HG02938 (cell line): ENCODE measurements around the gene KCNG2.

Experiments
- ATAC-seq: cut with Tn5 transposase; IDR thresholded peaks from one replicate; pipeline ENCODE4 v1.9.1; 2021; ENCODE audit warnings: mild to moderate bottlenecking, moderate library complexity; ENCODE audit not compliant: unreplicated experiment

KCNG2 gene

DNA sequence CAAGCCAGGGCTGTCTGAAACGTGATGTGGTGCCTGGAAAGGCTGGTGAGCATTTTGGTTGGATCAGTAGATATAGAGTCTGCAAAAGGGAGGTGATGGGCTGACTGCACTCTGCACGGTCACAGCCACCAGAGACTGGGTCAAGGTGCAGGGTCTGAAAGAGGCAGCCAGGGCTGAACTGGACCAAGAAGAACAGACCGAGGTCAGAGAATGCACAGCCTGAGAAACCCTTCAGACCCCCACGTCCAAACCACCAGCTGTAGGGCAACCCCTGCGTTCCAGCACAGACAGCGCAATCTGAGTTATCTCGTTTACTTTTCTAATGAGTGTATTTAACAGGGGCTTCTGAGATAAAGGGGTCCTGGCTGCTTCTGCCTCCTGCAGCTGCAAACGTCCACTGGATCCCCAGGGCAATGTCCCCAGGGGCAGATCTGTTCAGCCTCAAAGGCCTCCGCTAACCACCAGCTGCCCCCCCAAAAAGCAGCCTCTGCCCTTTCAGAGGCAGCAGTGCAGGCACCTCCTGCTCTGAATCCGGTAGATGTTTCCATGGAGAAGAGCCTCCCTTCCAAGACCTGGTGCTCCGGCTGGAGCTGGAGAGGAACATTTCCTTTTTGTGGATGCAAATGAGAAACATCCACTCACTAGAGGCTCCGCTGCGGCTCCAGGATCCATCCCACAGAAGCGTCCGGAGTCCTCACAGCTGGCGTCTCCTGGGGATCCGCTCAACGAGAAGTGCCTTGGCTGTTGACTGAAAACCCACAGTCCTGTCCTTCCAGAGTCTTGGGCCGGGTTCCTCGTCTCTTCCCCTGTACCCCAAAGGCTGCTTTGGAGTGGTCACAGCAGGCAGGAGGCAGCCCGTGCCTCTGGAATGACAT lies 970 bp upstream of the KCNG2 start:
- ATAC-seq, result no peak

DNA sequence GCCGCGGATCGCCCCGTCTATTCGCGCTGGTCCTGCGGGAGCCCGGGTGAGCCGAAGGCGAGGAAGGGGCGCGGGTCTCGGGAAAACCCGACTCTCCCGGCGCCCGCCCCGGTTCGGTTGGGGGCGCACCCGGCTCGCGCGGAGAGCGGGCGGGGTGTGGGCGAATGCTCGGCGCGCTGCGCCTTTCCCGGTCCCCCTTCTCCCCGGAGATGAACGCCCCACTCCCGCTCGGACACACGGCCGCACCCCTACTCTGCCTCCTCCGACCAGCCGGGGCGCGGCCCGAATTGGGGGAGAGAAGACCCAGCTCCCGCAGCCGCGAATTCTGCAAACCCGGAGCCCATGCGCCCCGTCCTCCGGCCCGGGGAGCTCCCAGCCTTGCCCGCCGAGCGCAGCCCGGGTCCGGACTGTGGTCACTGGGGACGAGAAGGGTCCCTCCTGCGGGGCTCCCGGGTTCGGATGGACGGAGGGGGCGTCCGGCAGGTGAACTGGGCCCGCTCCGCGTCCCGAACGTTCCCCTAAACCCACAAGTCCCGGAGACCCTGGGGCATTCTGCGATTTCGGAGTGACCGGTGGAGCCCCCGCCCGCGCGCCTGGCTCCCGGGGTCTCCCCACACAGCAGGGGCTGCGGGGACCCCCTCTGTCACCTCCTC lies 734 bp downstream of the KCNG2 start:
- ATAC-seq, result no peak

DNA sequence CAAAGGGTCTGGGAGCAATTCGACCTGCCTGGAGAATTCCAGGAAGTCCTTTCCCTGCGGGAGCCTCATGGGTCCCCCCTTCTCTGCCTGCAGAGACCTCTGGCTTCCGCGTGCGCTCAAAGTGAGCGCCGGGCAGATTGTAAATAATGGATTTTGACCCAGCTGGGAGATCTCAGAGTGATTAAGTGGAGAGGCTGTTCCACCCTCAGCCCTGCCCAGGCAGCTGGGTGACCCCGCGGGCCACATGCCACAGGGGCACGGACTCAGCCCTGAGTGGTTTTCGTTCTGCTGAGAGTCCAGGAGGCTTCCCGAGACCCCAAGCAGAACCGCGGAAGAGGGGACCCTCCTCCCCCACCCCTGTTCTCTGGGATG lies 1.2 kb downstream of the KCNG2 start:
- no peak for ATAC-seq

DNA sequence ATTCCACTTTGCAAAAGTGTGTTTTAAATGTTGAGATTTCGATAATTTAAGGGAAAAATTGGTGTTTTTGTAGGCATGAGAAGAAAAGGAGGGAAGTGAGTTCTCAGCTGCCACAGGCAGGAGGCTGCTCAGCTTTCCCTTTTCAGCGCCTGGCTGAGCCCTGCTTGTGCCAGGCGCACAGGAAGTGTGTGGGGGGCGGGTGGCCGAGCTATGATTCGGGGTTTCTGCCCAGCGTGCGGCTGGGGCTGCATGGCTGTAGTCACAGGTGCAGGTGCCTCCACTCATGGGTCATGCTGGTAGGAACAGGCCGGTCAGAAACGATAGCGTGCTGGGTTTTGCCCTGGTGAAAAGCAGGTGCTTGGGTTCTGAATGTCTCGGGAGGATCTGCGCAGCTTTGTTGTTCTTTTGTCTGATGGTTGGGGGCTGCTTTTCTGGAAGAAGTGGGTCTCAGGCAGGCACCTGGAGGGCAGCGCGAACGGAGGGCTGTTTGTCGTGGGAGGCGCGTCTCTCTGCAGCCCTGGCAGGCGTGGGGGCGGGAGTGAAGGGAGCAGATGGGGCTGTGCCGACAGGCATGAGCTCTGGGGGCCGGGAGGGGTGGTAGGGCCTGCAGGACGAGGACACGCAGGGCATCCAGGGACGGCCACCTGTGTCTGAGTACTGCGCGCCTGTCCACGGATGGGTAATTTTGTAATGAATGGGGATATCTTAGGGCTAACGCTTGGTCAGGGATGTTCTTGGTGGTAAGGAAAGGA lies 2.1 kb downstream of the KCNG2 start:
- ATAC-seq, result no peak

DNA sequence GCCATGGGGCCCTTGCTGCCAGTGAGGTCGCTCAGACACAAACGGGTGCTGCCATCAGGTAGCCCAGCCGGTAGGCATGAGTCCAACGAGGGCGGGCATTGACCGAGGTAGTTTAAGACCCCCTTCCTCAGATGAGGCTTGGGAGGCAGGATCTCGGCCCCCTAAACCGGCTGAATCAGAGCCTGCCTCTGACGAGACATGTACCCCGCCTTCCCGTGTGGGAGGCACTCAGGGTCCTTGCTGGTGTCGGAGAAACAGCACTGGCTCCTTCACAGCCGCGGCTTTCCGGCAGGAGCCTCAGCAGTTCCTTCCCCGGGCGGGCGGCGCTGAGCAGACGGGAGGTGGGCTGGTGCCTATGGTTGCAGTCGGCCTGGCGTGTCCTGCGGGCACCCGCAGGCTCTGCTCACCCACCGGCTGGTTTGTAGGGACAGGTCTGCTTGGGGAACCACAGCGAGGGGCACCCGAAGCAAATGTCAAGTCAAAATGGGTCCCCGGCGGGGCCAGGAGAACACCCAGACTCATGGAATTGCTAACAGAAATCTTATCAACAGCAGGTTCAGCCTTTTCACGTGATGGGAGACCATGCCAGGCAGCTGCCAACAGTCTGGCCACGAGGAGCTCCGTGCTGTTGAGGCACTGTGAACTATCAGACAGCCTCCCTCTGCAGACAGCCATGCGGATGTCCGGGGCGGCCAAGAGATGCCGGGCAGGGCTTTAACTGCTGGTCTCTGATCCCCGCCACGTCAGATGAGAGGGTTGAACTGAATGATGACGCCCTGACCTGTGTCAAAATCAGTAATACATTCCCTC lies 2.8 kb downstream of the KCNG2 start:
- ATAC-seq, result no peak

DNA sequence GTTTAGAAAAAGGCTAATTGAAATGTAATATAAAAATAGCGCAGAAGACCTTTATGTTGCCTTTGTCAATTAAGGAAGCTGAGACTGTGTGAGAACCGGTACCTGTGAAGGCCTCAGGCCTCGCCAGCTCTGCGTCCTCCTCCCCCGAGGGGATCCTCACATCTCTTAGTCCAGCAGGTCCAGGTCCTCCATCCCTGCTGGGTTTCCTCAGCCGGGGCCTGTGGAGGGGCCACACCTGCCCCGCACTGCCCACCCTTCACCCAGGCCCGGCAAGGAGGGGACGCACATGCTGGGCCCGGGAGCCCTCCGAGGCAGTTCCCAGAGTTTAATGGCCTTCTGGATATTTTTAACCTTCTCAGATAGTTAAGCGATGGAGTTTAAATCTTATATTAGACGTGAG lies 3.5 kb downstream of the KCNG2 start:
- ATAC-seq, result no peak

DNA sequence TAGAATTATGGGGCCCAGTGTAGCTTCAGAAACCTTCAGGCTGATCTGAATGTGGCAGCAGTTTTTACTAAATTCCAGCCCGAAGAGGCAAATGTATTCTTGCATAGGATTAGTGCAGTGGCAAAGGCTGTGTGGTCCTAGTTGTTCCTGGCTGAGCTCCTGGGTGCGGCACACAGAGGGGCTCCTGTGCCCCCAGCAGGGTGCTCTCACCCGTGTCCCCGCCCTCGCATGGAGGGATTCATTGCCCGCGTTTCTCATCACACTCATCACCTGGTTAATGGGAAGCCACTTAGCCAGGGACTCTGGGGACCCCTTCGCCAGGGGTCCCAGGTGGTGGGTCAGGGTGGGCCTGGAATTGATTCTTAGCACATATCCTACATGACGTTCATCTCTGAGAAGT lies 3.9 kb downstream of the KCNG2 start:
- ATAC-seq, result no peak

DNA sequence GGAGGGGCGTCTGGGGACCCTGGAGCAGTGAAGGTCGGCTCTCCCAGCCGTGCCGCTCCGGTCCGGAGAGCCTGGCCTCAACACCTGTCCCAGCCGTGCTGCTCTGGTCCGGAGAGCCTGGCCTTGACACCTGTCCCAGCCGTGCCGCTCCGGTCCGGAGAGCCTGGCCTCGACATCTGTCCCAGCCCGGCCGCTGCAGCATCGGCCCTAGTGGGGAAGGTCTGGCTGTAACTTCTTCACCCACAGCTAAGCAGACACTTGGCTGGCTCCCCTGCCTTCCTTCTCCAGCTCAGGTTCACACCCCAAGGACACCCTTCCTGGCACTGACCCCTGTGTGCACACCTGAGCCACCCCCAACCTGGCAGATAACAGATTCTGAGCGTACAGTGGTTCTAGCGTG lies 4.6 kb downstream of the KCNG2 start:
- ATAC-seq, result no peak

DNA sequence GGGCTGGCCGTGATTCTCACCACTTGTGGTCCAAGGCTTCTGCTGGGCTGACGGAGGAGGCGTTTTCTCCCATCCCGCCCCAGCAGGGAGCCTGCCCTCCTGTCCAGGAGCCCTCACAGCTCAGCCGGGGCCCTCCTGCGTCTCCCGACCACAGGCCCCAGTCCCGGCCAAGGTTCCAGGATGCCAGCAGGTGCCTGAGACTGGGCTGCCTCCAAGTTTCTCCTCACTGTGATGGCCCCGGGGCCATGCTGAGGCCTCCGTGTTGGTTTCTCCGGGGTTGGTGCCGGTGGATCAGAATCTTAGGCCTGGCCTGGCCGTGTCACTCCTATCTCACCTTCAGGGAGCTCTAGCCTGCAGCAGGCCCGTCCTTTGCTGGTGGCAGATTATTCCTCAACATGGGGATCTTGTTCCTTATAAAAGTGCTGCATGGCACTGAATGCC lies 5.9 kb downstream of the KCNG2 start:
- no peak for ATAC-seq

DNA sequence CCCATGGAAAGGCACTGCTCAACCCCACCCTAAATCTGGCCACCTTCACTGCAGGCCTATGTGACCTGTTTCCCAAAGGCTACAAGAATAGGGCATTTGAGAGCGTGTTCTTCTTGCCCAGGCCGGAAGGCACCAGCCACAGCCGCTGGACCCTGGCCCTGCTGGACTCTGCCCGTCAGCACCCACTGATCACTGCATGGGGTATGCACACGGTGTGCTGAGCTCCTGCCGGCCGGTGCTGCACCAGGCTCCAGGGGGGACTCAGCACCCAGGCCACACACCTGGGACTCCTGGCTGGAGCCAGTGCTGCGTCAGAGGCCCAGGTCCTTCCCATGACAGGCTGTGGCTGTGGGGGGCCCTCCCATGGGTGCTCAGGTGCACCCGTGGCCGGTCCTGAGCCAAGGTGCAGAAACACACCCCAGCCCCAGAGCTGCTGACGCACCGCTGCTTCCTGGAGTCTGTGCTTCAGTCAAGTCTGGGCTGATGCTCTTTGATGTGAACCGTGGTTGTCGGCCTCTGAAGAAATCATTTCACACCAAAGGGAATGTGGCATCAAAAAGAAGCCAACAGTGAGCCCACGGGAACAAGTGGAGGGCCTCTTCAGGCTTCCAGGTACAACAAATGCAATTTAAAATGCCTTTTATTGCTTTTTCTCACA lies 6.5 kb downstream of the KCNG2 start:
- no peak for ATAC-seq

DNA sequence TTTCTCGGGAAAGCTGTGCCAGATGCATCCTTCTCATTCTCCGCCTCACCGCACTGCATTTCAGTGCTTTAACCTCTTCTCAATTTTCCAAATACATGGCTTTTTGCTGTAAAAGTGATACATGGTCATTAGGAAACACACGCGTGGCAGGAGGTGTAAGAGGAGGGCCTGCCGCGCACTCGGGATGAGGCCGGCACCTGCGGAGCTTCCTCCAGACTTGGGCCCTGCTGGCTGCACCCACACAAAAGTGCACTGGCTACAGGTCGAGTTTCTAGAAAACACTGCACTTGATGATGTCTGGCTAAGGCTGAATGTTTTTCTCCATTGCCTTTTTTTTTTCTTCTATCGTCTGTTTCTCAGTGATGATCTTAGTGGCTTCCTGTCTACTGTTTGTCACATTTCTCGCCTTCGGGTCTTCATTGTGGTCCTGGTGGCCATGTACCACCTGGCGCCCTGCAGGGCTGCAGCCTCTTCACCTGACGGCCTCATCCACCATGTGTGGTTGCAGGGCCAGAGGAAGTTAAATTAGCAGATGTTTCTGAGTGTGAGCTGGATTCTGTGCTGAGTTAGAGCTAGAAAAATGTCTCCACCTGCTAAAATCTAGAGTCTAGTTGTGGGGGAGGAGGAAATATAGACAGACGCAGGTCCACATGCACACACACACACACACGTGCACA lies 7.6 kb downstream of the KCNG2 start:
- no peak for ATAC-seq

DNA sequence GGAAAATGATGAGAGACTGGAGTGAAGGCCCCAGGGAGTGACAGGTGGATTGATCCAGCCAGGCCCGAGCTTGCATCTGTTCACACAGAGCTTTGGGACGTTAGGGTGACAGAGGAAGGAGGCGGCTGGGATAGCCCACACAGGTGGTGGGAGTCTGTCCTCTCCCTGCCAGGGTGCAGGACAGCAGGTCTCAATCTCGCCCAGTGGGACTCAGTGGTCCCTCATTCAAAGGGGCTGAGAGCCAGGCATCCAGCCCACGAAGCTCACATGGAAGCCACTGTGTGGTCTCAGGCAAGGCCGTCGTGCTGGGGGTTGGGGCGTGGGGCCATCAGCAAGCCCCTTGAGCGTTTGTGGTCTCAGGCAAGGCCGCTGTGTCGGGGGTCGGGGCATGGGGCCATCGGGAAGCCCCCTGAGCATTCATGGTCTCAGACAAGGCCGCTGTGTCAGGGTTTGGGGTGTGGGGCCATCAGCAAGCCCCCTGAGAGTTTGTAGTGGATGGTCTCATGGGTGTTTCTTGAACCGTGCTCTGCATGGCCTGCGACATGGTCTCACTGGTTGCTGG lies 8.3 kb downstream of the KCNG2 start:
- no peak for ATAC-seq

DNA sequence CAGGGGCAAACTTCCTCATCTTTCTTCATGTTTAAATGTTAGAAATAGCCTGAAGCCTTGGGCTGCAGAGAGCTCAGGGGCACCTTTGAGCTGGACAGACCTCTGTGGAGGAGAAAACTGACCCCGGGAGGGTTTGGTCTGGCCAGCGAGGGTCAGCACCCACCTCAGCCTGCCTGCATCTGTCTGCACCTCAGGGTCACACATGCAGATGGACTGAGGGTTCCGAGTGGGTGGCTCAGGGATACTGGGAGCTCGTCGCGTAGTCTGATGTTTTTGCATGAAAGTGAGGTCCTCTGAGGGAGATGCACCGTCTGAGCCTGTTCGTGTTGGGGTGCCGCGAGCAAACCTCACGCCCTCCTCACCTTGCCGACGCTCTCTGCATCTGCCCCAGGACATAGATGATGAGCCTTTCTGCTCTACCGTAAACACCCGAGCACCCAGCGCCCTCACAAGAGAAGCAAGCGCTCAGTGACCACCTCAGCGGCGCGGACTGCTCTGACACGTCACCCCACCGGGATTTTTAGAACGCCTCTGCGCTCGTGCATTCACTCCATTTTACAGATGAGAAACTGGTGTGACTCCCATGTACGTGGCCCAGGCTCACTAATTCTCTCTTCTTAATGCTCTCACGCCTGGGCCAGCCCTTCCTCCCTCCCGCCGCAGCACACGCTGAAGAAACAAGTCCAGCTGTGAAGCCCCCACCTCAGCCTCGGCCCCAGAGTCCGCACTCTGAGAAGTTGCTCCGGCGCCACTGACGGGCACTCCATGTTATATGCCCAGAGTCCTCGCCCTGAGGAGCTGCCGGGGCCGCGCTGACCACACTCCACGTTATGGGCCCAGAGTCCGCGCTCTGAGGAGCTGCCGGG lies 9.5 kb downstream of the KCNG2 start:
- ATAC-seq, result no peak

DNA sequence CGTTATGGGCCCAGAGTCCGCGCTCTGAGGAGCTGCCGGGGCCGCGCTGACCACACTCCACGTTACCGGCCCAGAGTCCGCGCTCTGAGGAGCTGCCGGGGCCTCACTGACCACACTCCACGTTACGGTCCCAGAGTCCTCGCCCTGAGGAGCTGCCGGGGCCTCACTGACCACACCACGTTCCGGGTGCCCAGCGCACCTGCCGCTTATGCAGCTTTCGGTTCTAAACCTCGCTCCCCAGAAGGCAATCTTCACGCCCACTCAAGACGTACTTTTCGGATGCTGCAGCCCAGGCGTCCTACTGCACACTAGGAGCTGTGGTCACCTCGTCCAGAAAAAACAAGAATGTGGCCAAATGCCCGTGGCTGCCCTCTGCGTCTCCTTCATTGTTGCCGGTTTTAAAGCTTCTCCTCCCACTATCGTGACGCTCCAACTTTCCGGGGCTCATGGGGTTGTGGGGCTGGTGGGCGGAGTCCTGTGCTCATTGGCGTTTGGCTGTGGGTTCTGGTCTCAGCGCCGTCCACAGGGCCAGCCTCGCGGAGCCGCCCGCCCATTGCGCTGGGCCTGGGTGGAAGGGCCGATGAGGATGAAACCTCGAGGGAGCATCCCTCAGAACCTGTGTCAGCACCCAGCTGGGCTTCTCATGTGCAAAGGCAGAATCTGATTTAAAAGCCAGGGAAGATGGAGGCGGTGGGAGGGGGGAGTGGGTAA lies 11.9 kb downstream of the KCNG2 start:
- ATAC-seq, result no peak

DNA sequence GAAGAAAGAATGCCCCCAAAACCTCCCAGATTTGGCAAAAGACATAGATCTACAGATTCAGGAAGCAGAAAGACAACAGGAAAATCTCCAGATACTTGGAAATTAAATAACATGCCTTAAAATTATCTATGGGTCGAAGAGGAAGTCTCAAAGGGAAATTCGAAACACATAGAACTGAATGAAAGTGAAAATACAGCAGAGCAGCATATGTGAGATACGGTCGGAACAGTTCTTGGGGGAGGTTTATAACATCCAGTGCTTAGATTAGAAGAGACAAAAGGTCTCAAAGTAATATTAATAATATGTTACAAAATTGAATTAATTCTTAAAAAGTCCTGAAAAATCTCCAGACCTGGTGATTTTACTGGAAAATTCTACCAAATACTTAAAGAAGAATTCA lies 14.3 kb downstream of the KCNG2 start:
- no peak for ATAC-seq

DNA sequence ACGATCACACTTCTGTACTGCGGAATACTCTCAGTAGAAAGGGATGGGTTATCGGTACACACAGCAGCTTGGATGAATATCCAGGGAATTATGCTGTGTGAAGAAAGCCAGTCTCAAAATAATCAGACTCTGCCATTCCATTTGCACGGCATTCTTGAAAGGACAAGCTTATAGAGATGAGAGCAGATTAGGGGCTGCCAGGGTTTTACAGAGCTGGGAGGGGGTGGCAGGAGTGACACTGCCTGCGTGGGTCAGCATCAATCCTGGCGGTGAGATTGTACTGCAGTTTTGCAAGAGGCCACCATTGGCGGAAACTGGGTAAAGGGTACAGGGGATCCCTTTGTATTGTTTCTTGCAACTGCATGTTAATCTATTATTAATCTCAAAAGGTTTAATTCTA lies 16.6 kb downstream of the KCNG2 start:
- no peak for ATAC-seq

DNA sequence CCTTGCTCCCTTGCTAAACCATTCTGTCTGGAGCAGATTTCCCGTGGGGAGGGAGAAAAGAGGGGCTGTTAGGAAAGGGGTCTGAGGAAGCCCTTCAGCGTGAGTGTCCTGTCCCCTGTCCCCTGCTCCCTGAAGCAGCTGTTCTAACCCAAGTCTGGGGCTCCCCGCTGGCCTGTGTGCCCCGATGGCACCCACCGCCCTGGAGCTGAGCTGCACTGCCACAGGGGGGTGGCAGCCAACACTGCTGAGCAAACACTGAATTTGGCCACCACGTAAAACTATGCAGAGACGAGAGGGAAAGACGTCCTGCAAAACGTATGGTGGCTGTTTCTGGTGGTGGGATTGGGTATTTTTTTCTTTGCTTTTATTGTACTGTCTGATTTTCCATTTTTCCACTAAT lies 17.9 kb downstream of the KCNG2 start:
- ATAC-seq, result no peak

DNA sequence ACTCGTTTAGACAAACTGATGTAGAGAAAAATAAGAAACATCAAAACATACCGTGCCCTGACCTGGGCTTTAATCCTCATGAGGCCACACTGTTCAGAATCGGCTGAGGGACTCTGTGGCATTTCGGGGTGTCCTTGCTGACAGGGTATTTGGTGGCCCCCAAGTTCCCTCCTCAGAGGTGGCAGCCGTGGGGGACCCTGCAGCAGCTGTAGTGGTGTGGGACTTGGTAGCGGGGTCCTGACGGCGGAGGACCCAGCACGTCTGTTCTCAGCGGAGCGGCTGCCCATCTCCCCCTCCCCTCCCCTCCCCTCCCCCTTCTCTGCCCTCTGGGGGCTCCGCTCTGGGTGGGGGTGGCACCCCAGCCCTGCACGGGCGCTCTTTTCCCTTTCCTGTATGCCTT lies 18.4 kb downstream of the KCNG2 start:
- ATAC-seq, result no peak
